Measurements from ENCODE around the gene PSMG4. TPM values are rescaled to one million over a fixed set of nuclear protein-coding genes. Genes with fewer than 3 reads are reported as not detected.

Gene PSMG4
- polyA plus RNA-seq: 43.5 TPM

GRCh38 chr6:3258720-3259490 is at the start of gene PSMG4:
Gene PSMG4 (plus strand): TSS chr6:3258947. CDS start chr6:3259023, 76 bp downstream.
- Mint-ChIP-seq H3K4me3 (peak within 1 kb of the TSS; percentile 89 to 99 (median 98)), H3K9me3 (peaks cover 0 to 5% (median 0%) of the 10 kb centered on the region in 3 donors), H3K27me3 (peaks cover 1% of the 10 kb centered on the region), H3K4me1 (peaks cover 21 to 31% (median 30%) of the 10 kb centered on the region in 3 donors), H3K36me3 (no peaks in the 10 kb centered on the region), H3K27ac (peak within 1 kb of the TSS; percentile 62 to 95 (median 95))

GRCh38 chr6:3209114-3210023 is 49.4 kb upstream of the PSMG4 start:
- Mint-ChIP-seq H3K27ac (no peak overlapping the region), H3K4me3 (peak overlapping the region in 3 of 4 donors; percentile 14 to 58 (median 15)), H3K9me3 (peaks cover 4 to 6% (median 5%) of the 10 kb centered on the region in 3 donors), H3K36me3 (no peaks in the 10 kb centered on the region), H3K4me1 (peaks cover 12 to 21% (median 13%) of the 10 kb centered on the region in 3 donors), H3K27me3 (peaks cover 16% of the 10 kb centered on the region)

GRCh38 chr6:3210024-3210610 is 48.6 kb upstream of the PSMG4 start:
- Mint-ChIP-seq H3K9me3 (no peaks in the 10 kb centered on the region), H3K27ac (no peak overlapping the region), H3K4me3 (no peak overlapping the region), H3K27me3 (peaks cover 16% of the 10 kb centered on the region), H3K36me3 (no peaks in the 10 kb centered on the region), H3K4me1 (peaks cover 6 to 16% (median 7%) of the 10 kb centered on the region in 3 donors)

- Mint-ChIP-seq H3K36me3 (peaks cover 2% of the 10 kb centered on the region), H3K27me3 (peaks cover 18% of the 10 kb centered on the region), H3K4me3 (no peak overlapping the region), H3K27ac (no peak overlapping the region), H3K4me1 (peaks cover 6 to 11% (median 7%) of the 10 kb centered on the region in 3 donors), H3K9me3 (no peaks in the 10 kb centered on the region)
Measured at GRCh38 chr6:3211681-3212080, 47.1 kb upstream of the PSMG4 start.

GRCh38 chr6:3212261-3212660 is 46.5 kb upstream of the PSMG4 start:
- no peak overlapping the region for H3K4me3 Mint-ChIP-seq
- peaks cover 6 to 11% (median 7%) of the 10 kb centered on the region in 3 donors for H3K4me1 Mint-ChIP-seq
- peaks cover 2% of the 10 kb centered on the region for H3K36me3 Mint-ChIP-seq
- H3K27me3 Mint-ChIP-seq: peaks cover 19% of the 10 kb centered on the region
- H3K27ac Mint-ChIP-seq: peak overlapping the region in 1 of 3 donors; percentile 73
- no peaks in the 10 kb centered on the region for H3K9me3 Mint-ChIP-seq

GRCh38 chr6:3213334-3213695 is 45.4 kb upstream of the PSMG4 start:
- no peak overlapping the region for H3K27ac Mint-ChIP-seq
- H3K9me3 Mint-ChIP-seq: no peaks in the 10 kb centered on the region
- peaks cover 6 to 11% (median 7%) of the 10 kb centered on the region in 3 donors for H3K4me1 Mint-ChIP-seq
- peaks cover 2% of the 10 kb centered on the region for H3K36me3 Mint-ChIP-seq
- peaks cover 18% of the 10 kb centered on the region for H3K27me3 Mint-ChIP-seq
- no peak overlapping the region for H3K4me3 Mint-ChIP-seq

GRCh38 chr6:3214898-3215297 is 43.8 kb upstream of the PSMG4 start:
- H3K9me3 Mint-ChIP-seq: no peaks in the 10 kb centered on the region
- no peaks in the 10 kb centered on the region for H3K4me1 Mint-ChIP-seq
- peaks cover 22% of the 10 kb centered on the region for H3K27me3 Mint-ChIP-seq
- no peak overlapping the region for H3K4me3 Mint-ChIP-seq
- no peak overlapping the region for H3K27ac Mint-ChIP-seq
- H3K36me3 Mint-ChIP-seq: peaks cover 5% of the 10 kb centered on the region

GRCh38 chr6:3217286-3217685 is 41.5 kb upstream of the PSMG4 start:
- Mint-ChIP-seq H3K27me3 (peaks cover 25% of the 10 kb centered on the region), H3K4me3 (no peak overlapping the region), H3K27ac (no peak overlapping the region), H3K4me1 (no peaks in the 10 kb centered on the region), H3K36me3 (peaks cover 5% of the 10 kb centered on the region), H3K9me3 (peaks cover 0 to 2% (median 0%) of the 10 kb centered on the region in 3 donors)

- Mint-ChIP-seq H3K27ac (no peak overlapping the region), H3K9me3 (peaks cover 0 to 3% (median 0%) of the 10 kb centered on the region in 3 donors), H3K36me3 (peaks cover 5% of the 10 kb centered on the region), H3K27me3 (peaks cover 25% of the 10 kb centered on the region), H3K4me1 (no peaks in the 10 kb centered on the region), H3K4me3 (no peak overlapping the region)
Measured at GRCh38 chr6:3218266-3218665, 40.5 kb upstream of the PSMG4 start.

- H3K4me3 Mint-ChIP-seq: no peak overlapping the region
- H3K36me3 Mint-ChIP-seq: peaks cover 5% of the 10 kb centered on the region
- H3K4me1 Mint-ChIP-seq: no peaks in the 10 kb centered on the region
- H3K9me3 Mint-ChIP-seq: peaks cover 0 to 3% (median 0%) of the 10 kb centered on the region in 3 donors
- peaks cover 25% of the 10 kb centered on the region for H3K27me3 Mint-ChIP-seq
- no peak overlapping the region for H3K27ac Mint-ChIP-seq
Measured at GRCh38 chr6:3220366-3220765, 38.4 kb upstream of the PSMG4 start.

GRCh38 chr6:3221578-3221977 is 37.2 kb upstream of the PSMG4 start:
- H3K4me3 Mint-ChIP-seq: no peak overlapping the region
- no peak overlapping the region for H3K27ac Mint-ChIP-seq
- peaks cover 3% of the 10 kb centered on the region for H3K36me3 Mint-ChIP-seq
- peaks cover 0 to 3% (median 0%) of the 10 kb centered on the region in 3 donors for H3K9me3 Mint-ChIP-seq
- peaks cover 26% of the 10 kb centered on the region for H3K27me3 Mint-ChIP-seq
- peaks cover 0 to 2% (median 2%) of the 10 kb centered on the region in 3 donors for H3K4me1 Mint-ChIP-seq

GRCh38 chr6:3222506-3223038 is 36.2 kb upstream of the PSMG4 start:
- Mint-ChIP-seq H3K27me3 (peaks cover 25% of the 10 kb centered on the region), H3K27ac (no peak overlapping the region), H3K9me3 (peaks cover 0 to 3% (median 0%) of the 10 kb centered on the region in 3 donors), H3K4me3 (no peak overlapping the region), H3K36me3 (peaks cover 3% of the 10 kb centered on the region), H3K4me1 (peaks cover 0 to 4% (median 4%) of the 10 kb centered on the region in 3 donors)

- peaks cover 17 to 22% (median 19%) of the 10 kb centered on the region in 3 donors for H3K4me1 Mint-ChIP-seq
- H3K36me3 Mint-ChIP-seq: no peaks in the 10 kb centered on the region
- H3K27ac Mint-ChIP-seq: no peak overlapping the region
- H3K4me3 Mint-ChIP-seq: peak overlapping the region in 3 of 4 donors; percentile 81 to 90 (median 86)
- peaks cover 0 to 3% (median 0%) of the 10 kb centered on the region in 3 donors for H3K9me3 Mint-ChIP-seq
- H3K27me3 Mint-ChIP-seq: peaks cover 35% of the 10 kb centered on the region
Measured at GRCh38 chr6:3226042-3226441, 32.7 kb upstream of the PSMG4 start.

GRCh38 chr6:3226481-3227362 is 32.0 kb upstream of the PSMG4 start:
- Mint-ChIP-seq H3K9me3 (peaks cover 0 to 3% (median 0%) of the 10 kb centered on the region in 3 donors), H3K27me3 (peaks cover 40% of the 10 kb centered on the region), H3K4me1 (peaks cover 19 to 27% (median 21%) of the 10 kb centered on the region in 3 donors), H3K4me3 (peak overlapping the region; percentile 76 to 90 (median 84)), H3K27ac (peak overlapping the region in 1 of 3 donors; percentile 67), H3K36me3 (no peaks in the 10 kb centered on the region)
